Measurements from ENCODE around the gene LTB.
A peak's percentile ranks its signal among the peaks of the same experiment; 100 is the strongest.
"Not testable (repeated sequence)": the region's sequence is repeated elsewhere in the genome, so short reads cannot be mapped to it uniquely, and the experiment has no call there.

The LTB gene

GRCh38 chr6:31607317-31607716, 25.1 kb upstream of the LTB start:
- no peak for DNase-seq

DNA sequence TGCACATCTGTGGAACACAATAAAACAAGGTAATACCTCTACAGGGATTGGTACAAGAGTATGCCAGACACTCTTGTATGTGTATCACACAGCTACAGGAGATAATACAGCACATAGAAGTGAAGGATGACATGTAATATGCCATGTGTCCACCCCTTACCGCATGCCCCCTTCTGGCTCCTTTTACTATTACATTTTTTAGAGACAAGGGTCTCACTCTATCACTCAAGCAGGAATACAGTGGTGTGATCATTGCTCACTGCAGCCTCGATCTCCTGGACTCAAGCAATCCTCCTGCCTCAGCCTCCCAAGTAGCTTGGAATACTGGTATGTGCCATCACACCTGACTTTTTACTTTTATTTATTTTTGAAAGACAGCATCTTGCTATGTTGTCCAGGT, 14.8 kb upstream of the LTB start:
- peak in 2 of 3 experiments; percentile 6 to 36 for DNase-seq

- DNase-seq = no peak
These were observed 10.2 kb upstream of the LTB start for GRCh38 chr6:31592396-31592771.

GRCh38 chr6:31590691-31591090, 8.5 kb upstream of the LTB start:
- DNase-seq = not testable (repeated sequence)

DNA sequence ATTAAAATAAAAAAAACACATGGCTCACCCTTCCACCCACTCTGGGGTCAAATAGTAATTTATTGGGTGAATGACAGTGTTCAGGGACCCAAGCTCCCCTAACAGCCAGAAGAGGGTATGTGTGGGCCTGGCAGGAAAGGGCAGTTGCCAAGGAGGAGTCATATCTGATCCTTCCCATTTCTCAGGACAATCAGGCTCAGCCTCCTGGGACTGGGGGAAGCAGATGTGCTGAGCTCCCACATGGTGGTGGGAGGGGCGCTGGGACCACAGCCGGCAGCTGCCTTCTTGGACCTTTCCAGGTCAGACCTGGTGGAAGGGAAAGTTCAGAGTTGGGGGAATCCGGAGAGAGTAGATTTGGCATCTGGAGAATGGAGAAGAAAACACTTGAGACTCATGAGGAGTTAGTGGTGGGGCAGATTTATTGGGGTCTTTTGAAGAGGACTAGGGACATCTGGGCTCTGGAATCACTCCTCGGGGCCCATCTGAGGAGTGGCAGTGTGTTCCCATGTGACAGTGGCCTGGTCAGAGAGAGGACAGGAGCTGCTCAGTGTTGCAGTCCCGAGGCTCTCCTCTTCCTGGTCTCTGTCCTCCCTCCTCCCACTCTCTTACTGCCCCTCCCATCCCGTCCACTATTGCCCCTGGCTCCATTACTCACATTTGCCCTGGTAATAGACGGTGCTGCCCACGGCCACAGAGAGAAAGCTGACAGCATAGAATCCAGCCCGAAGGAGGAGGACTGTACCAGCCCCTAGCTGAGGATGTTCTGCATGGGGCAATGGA, 6.8 kb upstream of the LTB start:
- no peak for DNase-seq

DNA sequence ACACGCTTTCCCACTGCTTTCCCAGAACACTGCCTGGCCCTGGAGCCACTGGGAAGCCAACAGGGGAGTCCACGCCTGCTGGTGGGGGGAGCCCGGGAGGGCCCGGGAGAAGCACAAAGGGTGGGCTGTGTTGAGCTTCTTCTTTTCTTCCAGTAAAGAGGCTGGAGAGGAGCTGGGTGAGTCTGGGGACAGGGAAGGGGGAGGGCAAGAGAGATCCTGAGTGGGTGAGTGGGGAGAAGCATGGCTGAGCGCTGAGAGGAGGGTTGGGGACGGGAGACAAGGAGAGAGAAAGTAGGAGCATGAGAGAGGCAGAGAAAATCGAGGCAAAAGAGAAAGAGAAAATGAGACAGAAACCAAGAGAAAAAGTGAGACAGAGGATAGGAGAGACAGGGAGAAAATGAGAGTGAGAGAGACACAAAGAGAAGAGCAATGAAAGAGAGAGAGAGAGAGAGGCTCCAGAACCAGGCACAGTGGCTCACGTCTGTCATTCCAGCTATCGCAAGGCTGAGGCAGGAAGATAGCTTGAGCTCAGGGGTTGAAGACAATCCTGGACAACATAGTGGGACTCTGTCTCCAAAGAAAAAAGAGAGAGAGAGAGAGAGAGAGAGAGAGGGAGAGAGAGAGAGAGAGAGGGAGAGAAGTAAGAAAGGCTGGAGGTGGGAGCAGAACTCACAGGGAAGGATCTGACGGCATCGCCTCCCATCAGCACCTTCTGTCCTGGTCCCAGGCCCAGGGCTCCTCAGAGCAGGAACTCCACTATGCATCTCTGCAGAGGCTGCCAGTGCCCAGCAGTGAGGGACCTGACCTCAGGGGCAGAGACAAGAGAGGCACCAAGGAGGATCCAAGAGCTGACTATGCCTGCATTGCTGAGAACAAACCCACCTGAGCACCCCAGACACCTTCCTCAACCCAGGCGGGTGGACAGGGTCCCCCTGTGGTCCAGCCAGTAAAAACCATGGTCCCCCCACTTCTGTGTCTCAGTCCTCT, 5.9 kb upstream of the LTB start:
- no peak for DNase-seq

DNA sequence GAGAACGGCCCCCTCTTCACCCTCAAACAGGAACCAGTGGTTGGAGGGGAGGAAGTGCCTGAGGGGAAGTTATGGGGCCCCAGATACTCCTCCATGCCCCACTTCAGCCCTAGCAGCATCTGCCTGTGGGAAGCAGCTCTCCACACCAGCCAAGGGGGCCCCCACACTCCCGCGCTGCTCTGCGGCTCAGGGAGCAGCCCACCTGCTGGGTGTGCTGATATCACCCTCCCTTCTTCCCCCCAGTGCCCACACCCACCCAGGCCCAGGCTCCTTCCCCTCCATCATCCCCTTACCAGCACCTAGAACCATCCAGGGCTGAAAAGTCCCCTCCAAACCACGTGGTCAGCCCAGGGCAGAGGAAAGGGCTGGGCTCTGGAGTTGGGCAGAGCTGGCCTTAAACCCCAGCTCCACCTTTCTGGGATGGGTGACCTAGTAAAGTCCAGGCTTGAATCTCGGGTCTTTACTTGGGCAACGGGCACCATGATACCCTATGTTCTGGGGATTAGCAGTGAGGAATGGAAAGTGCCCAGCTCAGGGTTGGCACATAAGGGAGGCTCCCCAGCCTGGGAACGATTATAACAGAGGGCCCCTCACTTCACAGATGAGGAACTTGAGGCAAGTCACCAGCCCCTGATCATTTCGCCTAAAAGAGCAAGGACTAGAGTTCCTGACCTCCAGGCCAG, 4.5 kb upstream of the LTB start:
- DNase-seq = no peak

- DNase-seq = no peak
These were observed 3.8 kb upstream of the LTB start, which contains the start of gene LST1 for GRCh38 chr6:31586008-31586407. Gene LST1 (plus strand): TSS chr6:31586277. CDS start chr6:31587300, 1,023 bp downstream.

- DNase-seq = no peak
These were observed 3.3 kb upstream of the LTB start for GRCh38 chr6:31585491-31585890.

DNA sequence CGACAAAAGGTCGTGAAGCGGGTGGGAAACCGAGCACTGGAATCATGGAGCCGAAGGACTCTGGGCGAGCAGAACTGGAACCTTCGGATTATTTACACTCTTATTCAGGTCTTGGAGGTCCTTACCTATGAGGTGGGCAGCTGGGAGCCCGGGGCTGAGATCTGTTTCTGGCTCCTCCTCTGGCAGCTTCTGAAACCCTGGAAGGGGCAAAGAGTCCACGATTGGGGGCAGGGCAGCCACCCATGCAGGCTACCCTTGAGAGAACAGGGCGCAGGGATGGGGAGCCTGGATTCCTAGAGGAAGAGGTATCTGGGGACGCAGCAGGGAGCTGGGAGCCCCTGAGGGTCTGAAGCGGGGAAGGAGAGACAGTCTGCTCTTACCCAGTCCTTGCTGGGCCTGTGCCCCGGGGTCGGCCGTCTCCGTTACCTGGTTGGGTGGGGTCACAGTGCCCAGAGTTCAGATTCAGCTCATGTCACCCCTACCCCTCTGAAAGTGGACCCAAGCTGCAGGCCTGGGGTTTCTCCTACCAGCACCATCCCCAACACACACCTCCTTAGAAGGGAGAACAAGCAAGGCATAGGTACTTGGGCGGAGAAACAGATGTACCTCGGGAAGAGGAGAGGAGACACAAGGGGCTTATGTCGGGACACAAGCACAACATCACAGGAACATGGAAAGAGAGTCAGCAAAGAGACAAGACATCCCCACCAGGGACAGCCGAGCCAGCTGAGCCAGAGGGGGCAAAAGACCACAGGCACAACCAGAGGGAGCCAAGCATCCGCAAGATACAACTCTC, 592 bp downstream of the LTB start:
- no peak for DNase-seq

- DNase-seq = peak; percentile 58 to 79 (median 75)
These were observed 1.3 kb downstream of the LTB start for GRCh38 chr6:31580807-31581433.

DNA sequence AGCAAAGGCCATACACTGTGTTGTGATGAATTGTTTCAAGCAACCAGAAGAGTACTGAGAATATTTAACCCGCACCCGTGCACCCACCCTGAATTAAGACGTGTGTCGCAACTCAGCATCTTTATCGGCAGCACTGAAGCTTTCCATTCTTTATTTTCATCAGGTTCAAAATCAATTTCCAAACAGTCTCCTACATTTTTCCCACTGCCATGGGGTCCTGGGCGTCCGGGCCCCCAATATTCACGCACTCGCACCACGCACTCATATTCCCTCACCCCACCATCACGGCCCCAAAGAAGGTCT, 1.8 kb downstream of the LTB start:
- DNase-seq = no peak

- DNase-seq = no peak
These were observed 2.4 kb downstream of the LTB start for GRCh38 chr6:31579546-31580437.

GRCh38 chr6:31579119-31579505, 3.1 kb downstream of the LTB start:
- no peak for DNase-seq

DNA sequence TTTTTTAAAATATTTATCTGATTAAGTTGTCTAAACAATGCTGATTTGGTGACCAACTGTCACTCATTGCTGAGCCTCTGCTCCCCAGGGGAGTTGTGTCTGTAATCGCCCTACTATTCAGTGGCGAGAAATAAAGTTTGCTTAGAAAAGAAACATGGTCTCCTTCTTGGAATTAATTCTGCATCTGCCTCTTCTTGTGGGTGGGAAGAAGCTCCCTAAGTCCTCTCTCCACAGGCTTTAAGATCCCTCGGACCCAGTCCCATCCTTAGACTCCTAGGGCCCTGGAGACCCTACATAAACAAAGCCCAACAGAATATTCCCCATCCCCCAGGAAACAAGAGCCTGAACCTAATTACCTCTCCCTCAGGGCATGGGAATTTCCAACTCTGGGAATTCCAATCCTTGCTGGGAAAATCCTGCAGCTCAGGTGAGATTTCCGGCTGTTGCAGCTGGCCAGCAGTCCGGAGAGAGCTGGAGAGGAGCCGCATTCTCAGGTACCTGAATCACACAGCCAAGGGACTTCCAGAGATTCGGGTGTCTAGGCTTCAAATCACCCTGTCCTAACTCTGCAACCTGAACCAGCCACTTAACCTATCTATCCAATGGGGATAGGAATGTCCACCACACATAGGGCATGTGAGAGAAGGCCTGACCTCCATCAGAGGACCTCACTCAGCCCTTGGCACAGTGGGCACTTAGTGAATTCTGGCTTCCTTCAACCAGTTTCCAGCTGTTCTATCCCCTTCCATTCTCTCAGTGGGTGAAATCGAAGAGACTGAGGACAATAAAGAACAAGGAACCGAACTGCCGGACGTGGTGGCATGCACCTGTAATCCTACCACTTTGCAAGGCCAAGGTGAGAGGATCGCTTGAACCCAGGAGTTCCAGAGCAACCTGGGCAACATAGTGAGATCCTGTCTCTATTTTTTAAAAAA, 3.8 kb downstream of the LTB start:
- DNase-seq = no peak

GRCh38 chr6:31577579-31577966, 4.7 kb downstream of the LTB start:
- no peak for DNase-seq

- no peak for DNase-seq
These were observed 5.2 kb downstream of the LTB start for GRCh38 chr6:31576897-31577578.

DNA sequence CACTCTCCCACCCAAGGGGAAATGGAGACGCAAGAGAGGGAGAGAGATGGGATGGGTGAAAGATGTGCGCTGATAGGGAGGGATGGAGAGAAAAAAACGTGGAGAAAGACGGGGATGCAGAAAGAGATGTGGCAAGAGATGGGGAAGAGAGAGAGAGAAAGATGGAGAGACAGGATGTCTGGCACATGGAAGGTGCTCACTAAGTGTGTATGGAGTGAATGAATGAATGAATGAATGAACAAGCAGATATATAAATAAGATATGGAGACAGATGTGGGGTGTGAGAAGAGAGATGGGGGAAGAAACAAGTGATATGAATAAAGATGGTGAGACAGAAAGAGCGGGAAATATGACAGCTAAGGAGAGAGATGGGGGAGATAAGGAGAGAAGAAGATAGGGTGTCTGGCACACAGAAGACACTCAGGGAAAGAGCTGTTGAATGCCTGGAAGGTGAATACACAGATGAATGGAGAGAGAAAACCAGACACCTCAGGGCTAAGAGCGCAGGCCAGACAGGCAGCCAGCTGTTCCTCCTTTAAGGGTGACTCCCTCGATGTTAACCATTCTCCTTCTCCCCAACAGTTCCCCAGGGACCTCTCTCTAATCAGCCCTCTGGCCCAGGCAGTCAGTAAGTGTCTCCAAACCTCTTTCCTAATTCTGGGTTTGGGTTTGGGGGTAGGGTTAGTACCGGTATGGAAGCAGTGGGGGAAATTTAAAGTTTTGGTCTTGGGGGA, 6.1 kb downstream of the LTB start:
- no peak for DNase-seq
